Measurements from ENCODE around the gene MBP. TPM values are rescaled to one million over a fixed set of nuclear protein-coding genes. Genes with fewer than 3 reads are reported as not detected.
A peak's percentile ranks its signal among the peaks of the same experiment; 100 is the strongest.

The MBP gene
- total and polyA plus RNA-seq, 2 of the 4 experiments (the other 2 are of a cell fraction) = 0.72 to 0.90 TPM

DNA sequence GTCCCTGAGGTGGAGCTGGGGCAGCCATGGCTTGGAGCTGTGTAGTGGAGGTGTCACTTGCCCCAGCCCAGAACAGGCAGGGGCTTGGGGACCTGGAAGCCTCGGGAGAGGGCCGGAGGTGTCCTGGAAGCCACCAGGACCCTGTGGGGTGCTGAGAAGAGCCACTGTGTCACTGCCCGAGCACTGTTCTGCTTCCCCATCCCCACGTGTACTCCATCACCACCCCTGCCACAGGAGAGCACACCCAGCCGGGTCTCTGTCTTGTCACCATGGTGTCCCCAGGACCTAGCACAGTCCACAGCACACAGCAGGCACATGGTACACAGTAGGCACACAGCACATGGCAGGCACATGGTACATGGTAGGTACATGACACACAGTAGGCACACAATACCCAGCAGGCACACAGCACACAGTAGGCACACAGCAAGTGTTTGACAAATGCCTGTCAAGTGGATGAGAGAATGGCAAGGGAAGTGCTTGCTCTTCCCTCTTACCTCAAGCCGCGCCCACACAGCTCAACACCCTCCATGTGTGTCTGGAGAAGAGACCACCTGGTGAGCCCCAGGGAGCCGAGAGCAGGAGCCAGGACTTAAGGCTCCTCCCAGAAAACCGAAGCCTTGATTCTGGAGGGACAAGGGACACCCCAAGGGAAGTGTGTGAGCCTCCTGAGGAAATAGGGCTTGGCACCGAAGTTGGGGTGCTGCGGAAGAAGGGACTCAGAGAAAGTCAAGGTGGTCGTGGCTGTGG is 13.3 kb downstream of the MBP start:
- Histone ChIP-seq H3K4ac (ENCODE audit: low read depth, low read length) (peak overlapping the region; percentile 64; the same call in 1 of the 2 replicates), H3K23ac (ENCODE audit: low read depth, low read length) (no peak overlapping the region; the same call in 1 of the 2 replicates), H3K4me3 (ENCODE audit: insufficient read depth, low read depth, low read length) (no peak overlapping the region), H4K20me1 (ENCODE audit: insufficient read depth, low read length) (no peaks in the 10 kb centered on the region), H3K36me3 (ENCODE audit: control insufficient read depth, insufficient read depth, low read length) (no peaks in the 10 kb centered on the region), H3K27ac (ENCODE audit: insufficient read depth, low read length) (no peak overlapping the region), H2BK120ac (ENCODE audit: low read depth, low read length) (peak overlapping the region; percentile 34; the same call in 1 of the 2 replicates), H2BK20ac (ENCODE audit: low read depth, low read length) (no peak overlapping the region), H2AK9ac (replicated peaks; ENCODE audit: low read depth, low read length, poor library complexity) (no peak overlapping the region), H3K9ac (ENCODE audit: low read depth, low read length) (no peak overlapping the region), H3K79me1 (ENCODE audit: low read depth in 1 of 2, low read length in 2 of 2) (peaks cover 0 to 4% of the 10 kb centered on the region in 2 experiments; a peak in 1 of 4 replicates), H3K9me1 (ENCODE audit: insufficient read depth, low read length) (peaks cover 13% of the 10 kb centered on the region; the same call in 1 of the 2 replicates), H3K18ac (ENCODE audit: low read depth, low read length) (no peak overlapping the region), H2BK15ac (ENCODE audit: low read depth, low read length) (peak overlapping the region; percentile 86; the same call in 1 of the 3 replicates), H3K4me1 (ENCODE audit: control insufficient read depth, insufficient read depth, low read length) (peaks cover 6% of the 10 kb centered on the region), H3K14ac (replicated peaks; ENCODE audit: low read depth, low read length) (peak overlapping the region; percentile 65; the same call in 1 of the 2 replicates), H3K27me3 (ENCODE audit: control insufficient read depth, insufficient read depth, low read length) (no peaks in the 10 kb centered on the region), H4K5ac (ENCODE audit: low read depth, low read length) (peak overlapping the region; percentile 35; the same call in 1 of the 2 replicates), H2AK5ac (ENCODE audit: low read depth, low read length) (peak overlapping the region; percentile 99), H2BK5ac (ENCODE audit: low read depth, low read length, poor library complexity, severe bottlenecking) (peak overlapping the region; percentile 19), H3K4me2 (ENCODE audit: low read depth, low read length) (no peak overlapping the region), H3K56ac (ENCODE audit: extremely low read depth, insufficient read depth, low read length) (no peak overlapping the region), H4K8ac (ENCODE audit: low read depth in 2 of 2, low read length in 2 of 2) (no peak overlapping the region; a peak in 1 of 4 replicates), H4K91ac (ENCODE audit: insufficient read depth, low read depth, low read length) (no peak overlapping the region; the same call in 1 of the 2 replicates), H2AFZ (replicated peaks; ENCODE audit: low read length, poor library complexity) (no peak overlapping the region), H3K9me3 (ENCODE audit: control insufficient read depth, insufficient read depth, low read length) (no peaks in the 10 kb centered on the region)
- 64% methylated on average over 3 of the region's 12 CpGs; no CpG with 5 or more reads in 1 of the 2 experiments for WGBS, 2 experiments (ENCODE audit: extremely low coverage in 2 of 2, insufficient read length in 1 of 2)
- dilution Hi-C loops (cut with HindIII; ENCODE audit: low sequenced_read_pairs, unreplicated experiment) = no loop called here
- in situ Hi-C loops (cut with MboI; ENCODE audit: low sequenced_read_pairs) = loop anchor here (25.0 kb wide), 1 partner anchor 657 kb away; no protein-coding TSS in a partner anchor
- TF ChIP-seq CEBPB (IDR thresholded peaks at IDR 0.05; ENCODE audit: low read depth, low read length) = no peak
- TF ChIP-seq, protein P1, sequence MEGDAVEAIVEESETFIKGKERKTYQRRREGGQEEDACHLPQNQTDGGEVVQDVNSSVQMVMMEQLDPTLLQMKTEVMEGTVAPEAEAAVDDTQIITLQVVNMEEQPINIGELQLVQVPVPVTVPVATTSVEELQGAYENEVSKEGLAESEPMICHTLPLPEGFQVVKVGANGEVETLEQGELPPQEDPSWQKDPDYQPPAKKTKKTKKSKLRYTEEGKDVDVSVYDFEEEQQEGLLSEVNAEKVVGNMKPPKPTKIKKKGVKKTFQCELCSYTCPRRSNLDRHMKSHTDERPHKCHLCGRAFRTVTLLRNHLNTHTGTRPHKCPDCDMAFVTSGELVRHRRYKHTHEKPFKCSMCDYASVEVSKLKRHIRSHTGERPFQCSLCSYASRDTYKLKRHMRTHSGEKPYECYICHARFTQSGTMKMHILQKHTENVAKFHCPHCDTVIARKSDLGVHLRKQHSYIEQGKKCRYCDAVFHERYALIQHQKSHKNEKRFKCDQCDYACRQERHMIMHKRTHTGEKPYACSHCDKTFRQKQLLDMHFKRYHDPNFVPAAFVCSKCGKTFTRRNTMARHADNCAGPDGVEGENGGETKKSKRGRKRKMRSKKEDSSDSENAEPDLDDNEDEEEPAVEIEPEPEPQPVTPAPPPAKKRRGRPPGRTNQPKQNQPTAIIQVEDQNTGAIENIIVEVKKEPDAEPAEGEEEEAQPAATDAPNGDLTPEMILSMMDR (conservative IDR thresholded peaks at IDR 0.05; ENCODE audit: low read depth, low read length) = no peak
- no peak for TF ChIP-seq BHLHE40 (IDR thresholded peaks at IDR 0.05; ENCODE audit: low read depth, low read length)
- no peak for TF ChIP-seq RFX5 (IDR thresholded peaks at IDR 0.05; ENCODE audit: low read depth, low read length)
- TF ChIP-seq POLR2A (IDR thresholded peaks at IDR 0.05; ENCODE audit: low read depth, low read length) = no peak
- no peak for TF ChIP-seq FOS (IDR thresholded peaks at IDR 0.05; ENCODE audit: low read depth, low read length)
- TF ChIP-seq, protein P2, sequence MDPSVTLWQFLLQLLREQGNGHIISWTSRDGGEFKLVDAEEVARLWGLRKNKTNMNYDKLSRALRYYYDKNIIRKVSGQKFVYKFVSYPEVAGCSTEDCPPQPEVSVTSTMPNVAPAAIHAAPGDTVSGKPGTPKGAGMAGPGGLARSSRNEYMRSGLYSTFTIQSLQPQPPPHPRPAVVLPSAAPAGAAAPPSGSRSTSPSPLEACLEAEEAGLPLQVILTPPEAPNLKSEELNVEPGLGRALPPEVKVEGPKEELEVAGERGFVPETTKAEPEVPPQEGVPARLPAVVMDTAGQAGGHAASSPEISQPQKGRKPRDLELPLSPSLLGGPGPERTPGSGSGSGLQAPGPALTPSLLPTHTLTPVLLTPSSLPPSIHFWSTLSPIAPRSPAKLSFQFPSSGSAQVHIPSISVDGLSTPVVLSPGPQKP (IDR thresholded peaks at IDR 0.05; ENCODE audit: borderline replicate concordance, low read depth, low read length) = no peak
- no peak for TF ChIP-seq CHD1 (IDR thresholded peaks at IDR 0.05; ENCODE audit: low read depth, low read length)
- no TSS peak for BruUV-seq (replicated peaks)
- POLR2A ChIA-PET (ENCODE audit: unreplicated experiment) = no interaction called here
- intact Hi-C loops (cut with micrococcal nuclease) = no loop called here
- DNase-seq = no peak
- CTCF ChIA-PET = no interaction called here
- no peak for ATAC-seq (ENCODE audit: low read depth)

Measured in IMR-90 (cell line).